ENCODE data around the gene KCTD4. TPM values are rescaled to one million over a fixed set of nuclear protein-coding genes. Genes with fewer than 3 reads are reported as not detected.

Gene KCTD4
- total and polyA plus RNA-seq, 10 of the 15 experiments (the other 5 are each of a cell fraction or from before 2014, with no cell fraction given), result 0.09 TPM; not detected in 9

DNA sequence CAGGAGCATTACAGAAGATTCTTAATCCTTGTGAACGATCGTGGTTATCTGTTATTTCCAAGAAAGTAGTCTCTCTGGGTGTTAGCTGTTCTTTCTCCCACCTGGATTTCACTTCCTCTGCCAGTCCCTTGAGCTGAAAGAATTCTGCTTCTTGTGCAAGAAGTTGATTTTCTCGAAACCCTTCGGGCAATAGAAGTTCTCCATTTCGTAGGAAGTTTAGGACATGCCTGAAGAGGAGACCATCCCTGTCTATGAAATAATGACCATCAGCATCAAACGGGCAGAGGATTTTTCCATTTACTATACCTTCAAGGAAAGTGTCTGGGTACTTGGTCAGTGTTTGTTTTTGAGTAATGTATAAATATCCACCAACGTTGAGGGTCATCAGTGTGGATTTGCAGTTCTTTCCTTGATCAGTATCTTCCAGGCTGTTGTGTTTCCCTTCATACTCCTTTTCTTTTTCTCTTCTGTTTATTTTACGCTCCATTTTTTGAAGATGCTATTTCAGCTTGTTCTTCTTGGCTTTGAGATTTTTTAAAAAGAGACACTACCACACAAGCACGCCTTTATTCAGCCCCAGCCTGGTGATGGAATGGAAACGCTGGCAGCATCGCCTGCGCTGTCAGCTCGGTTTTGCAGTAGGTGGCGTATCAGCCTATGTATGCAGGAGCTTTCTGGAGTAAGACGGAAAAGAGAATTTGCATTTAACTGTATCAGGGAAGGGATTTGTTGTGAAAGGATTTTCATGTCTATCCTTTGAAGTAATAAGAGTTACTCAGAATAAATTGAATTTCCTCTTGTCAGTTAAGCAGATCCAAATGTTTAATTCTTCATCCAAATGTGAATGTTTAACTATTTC lies 6.5 kb downstream of the KCTD4 start:
- Histone ChIP-seq H3K4me2 (ENCODE audit: control insufficient read depth, insufficient read depth) (no peak overlapping the region), H3K36me3 (ENCODE audit: control insufficient read depth in 2 of 2, insufficient read depth in 2 of 2, low read length in 1 of 2) (0 out of 4 replicates have a peak, but pooled peaks cover 0 to 3% of the 10 kb centered on the region in 2 experiments), H4K20me1 (ENCODE audit: control insufficient read depth, insufficient read depth) (no peaks in the 10 kb centered on the region), H3K27me3 (replicated peaks in 1 of 2; ENCODE audit: control insufficient read depth in 2 of 2, insufficient read depth in 2 of 2, low read length in 1 of 2) (no peaks in the 10 kb centered on the region), H3K9me3 (replicated peaks; ENCODE audit: control insufficient read depth, insufficient read depth, low read length) (no peaks in the 10 kb centered on the region), H2AFZ (ENCODE audit: control insufficient read depth, low read depth, low read length) (no peak overlapping the region), H3K79me2 (ENCODE audit: control insufficient read depth, insufficient read depth, low read length) (no peaks in the 10 kb centered on the region), H3K4me3 (no peak overlapping the region), H3K27ac (ENCODE audit: control insufficient read depth, insufficient read depth) (no peak overlapping the region), H3K9ac (ENCODE audit: control insufficient read depth, insufficient read depth, low read length) (no peak overlapping the region), H3K4me1 (ENCODE audit: control insufficient read depth, insufficient read depth, low read length) (peaks cover 5% of the 10 kb centered on the region; the same call in 1 of the 2 replicates)
- intact Hi-C loops (cut with micrococcal nuclease; ENCODE audit: unreplicated experiment) (no loop called here), in situ Hi-C loops (cut with MboI) (no loop called here)
- WGBS (ENCODE audit: insufficient coverage, insufficient replicate concordance, low lambda C conversion rate, missing lambda C conversion rate), result 98% methylated on average over 15 of the region's 15 CpGs
- BruUV-seq (replicated peaks), result no TSS peak
- RAD21 ChIA-PET (ENCODE audit: unreplicated experiment), result interaction anchor here (1.0 kb wide), 1 partner anchor 86 kb away, joined by 3 read pairs; no protein-coding TSS in a partner anchor
- DNase-seq (ENCODE audit: low read depth, low spot score) (no peak), FAIRE-seq (no peak), ATAC-seq (no peak)
- no peak for TF ChIP-seq FOS (IDR thresholded peaks at IDR 0.05; ENCODE audit: borderline replicate concordance, extremely low read depth, insufficient read length)
- no peak for TF ChIP-seq TCF3 (IDR thresholded peaks at IDR 0.05; ENCODE audit: borderline replicate concordance, insufficient read depth, low read depth, low read length)
- no peak for TF ChIP-seq EED (IDR thresholded peaks at IDR 0.05; ENCODE audit: low read depth)
- TF ChIP-seq, protein P1, sequence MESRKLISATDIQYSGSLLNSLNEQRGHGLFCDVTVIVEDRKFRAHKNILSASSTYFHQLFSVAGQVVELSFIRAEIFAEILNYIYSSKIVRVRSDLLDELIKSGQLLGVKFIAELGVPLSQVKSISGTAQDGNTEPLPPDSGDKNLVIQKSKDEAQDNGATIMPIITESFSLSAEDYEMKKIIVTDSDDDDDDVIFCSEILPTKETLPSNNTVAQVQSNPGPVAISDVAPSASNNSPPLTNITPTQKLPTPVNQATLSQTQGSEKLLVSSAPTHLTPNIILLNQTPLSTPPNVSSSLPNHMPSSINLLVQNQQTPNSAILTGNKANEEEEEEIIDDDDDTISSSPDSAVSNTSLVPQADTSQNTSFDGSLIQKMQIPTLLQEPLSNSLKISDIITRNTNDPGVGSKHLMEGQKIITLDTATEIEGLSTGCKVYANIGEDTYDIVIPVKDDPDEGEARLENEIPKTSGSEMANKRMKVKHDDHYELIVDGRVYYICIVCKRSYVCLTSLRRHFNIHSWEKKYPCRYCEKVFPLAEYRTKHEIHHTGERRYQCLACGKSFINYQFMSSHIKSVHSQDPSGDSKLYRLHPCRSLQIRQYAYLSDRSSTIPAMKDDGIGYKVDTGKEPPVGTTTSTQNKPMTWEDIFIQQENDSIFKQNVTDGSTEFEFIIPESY (IDR thresholded peaks at IDR 0.05), result no peak
- no peak for TF ChIP-seq YY1 (IDR thresholded peaks at IDR 0.05; ENCODE audit: low read depth, low read length)
- no peak for TF ChIP-seq NFIC (IDR thresholded peaks at IDR 0.05; ENCODE audit: low read depth, low read length)
- TF ChIP-seq JUND (IDR thresholded peaks at IDR 0.05; ENCODE audit: low read depth, low read length), result no peak
- no peak for TF ChIP-seq HDAC2 (IDR thresholded peaks at IDR 0.05)
- TF ChIP-seq ZZZ3 (IDR thresholded peaks at IDR 0.05; ENCODE audit: control insufficient read depth, insufficient read length, low read depth), result no peak
- no peak for TF ChIP-seq KDM1A (IDR thresholded peaks at IDR 0.05; ENCODE audit: borderline replicate concordance)
- no peak for TF ChIP-seq TAF1 (IDR thresholded peaks at IDR 0.05; ENCODE audit: borderline replicate concordance, low read depth, low read length)
- TF ChIP-seq, protein P2, sequence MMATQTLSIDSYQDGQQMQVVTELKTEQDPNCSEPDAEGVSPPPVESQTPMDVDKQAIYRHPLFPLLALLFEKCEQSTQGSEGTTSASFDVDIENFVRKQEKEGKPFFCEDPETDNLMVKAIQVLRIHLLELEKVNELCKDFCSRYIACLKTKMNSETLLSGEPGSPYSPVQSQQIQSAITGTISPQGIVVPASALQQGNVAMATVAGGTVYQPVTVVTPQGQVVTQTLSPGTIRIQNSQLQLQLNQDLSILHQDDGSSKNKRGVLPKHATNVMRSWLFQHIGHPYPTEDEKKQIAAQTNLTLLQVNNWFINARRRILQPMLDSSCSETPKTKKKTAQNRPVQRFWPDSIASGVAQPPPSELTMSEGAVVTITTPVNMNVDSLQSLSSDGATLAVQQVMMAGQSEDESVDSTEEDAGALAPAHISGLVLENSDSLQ (IDR thresholded peaks at IDR 0.05), result no peak
- no peak for TF ChIP-seq ZNF207 (IDR thresholded peaks at IDR 0.05; ENCODE audit: borderline replicate concordance)
- no peak for TF ChIP-seq PAX5 (IDR thresholded peaks at IDR 0.05; ENCODE audit: borderline replicate concordance, low read depth, low read length)
- TF ChIP-seq, protein P3, sequence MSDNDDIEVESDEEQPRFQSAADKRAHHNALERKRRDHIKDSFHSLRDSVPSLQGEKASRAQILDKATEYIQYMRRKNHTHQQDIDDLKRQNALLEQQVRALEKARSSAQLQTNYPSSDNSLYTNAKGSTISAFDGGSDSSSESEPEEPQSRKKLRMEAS (IDR thresholded peaks at IDR 0.05; ENCODE audit: low read depth, low read length), result no peak
- TF ChIP-seq, protein P4, sequence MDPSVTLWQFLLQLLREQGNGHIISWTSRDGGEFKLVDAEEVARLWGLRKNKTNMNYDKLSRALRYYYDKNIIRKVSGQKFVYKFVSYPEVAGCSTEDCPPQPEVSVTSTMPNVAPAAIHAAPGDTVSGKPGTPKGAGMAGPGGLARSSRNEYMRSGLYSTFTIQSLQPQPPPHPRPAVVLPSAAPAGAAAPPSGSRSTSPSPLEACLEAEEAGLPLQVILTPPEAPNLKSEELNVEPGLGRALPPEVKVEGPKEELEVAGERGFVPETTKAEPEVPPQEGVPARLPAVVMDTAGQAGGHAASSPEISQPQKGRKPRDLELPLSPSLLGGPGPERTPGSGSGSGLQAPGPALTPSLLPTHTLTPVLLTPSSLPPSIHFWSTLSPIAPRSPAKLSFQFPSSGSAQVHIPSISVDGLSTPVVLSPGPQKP (IDR thresholded peaks at IDR 0.05; ENCODE audit: low read depth, low read length), result no peak
- TF ChIP-seq BRCA1 (IDR thresholded peaks at IDR 0.05; ENCODE audit: low read depth, low read length), result no peak
- CTCF ChIA-PET, result interaction anchor here (1.3 to 1.8 kb wide), 2 partner anchors 10 to 13 kb away, joined by 4 read pairs; no protein-coding TSS in a partner anchor
- POLR2A ChIA-PET, result no interaction called here
- SMC1A ChIA-PET (ENCODE audit: uncharacterized antibody, unreplicated experiment), result interaction anchor here (0.8 to 3.0 kb wide), 2 partner anchors 11 to 23 kb away, joined by 3 to 22 read pairs; no protein-coding TSS in a partner anchor

Measured in GM12878 (cell line).